OCI-LY7 (cell line): Measurements from ENCODE around the gene HS2ST1. TPM values are rescaled to one million over a fixed set of nuclear protein-coding genes. Genes with fewer than 3 reads are reported as not detected.
A peak's percentile ranks its signal among the peaks of the same experiment; 100 is the strongest.

Experiments
- BruUV-seq: library from RNA; stranded (reverse); fragments of 400-500 nt; replicated peaks from 2 replicates; lab custom pipeline; 2021; lab: Mats Ljungman, UMichigan
- CTCF ChIA-PET: fragments of 300-600 bp; sonication (Branson Sonifier 250); formaldehyde crosslinking; loops from one replicate; lab custom pipeline; 2022; ENCODE audit warnings: antibody characterized with exemption; ENCODE audit not compliant: unreplicated experiment; lab: Charles Lee
- POLR2A ChIA-PET: fragments of 300-600 bp; sonication (Branson Sonifier 250); formaldehyde crosslinking; loops from one replicate; lab custom pipeline; 2022; ENCODE audit warnings: antibody characterized with exemption; lab: Charles Lee
- DNase-seq: peaks from one replicate; pipeline ENCODE4 v3.0.0-alpha.2; 2015; ENCODE audit warnings: low spot score
- H2AFZ ChIP-seq: fragments of 200-600 bp; sonication (generic), shearing (Covaris generic); 2 replicates; pipeline ENCODE4 v1.6.1; 2014; ENCODE audit warnings: mild to moderate bottlenecking, antibody characterized with exemption, low read length, moderate library complexity
- H3K27ac ChIP-seq: fragments of 200-600 bp; sonication (generic); 2 replicates; pipeline ENCODE4 v1.5.1; 2014; ENCODE audit warnings: mixed run types, low read depth, mild to moderate bottlenecking, moderate library complexity, low read length, inconsistent platforms; ENCODE audit not compliant: poor library complexity, severe bottlenecking
- H3K36me3 ChIP-seq: fragments of 200-600 bp; sonication (generic); 2 replicates; pipeline ENCODE4 v1.6.1; 2014; ENCODE audit warnings: mild to moderate bottlenecking, antibody characterized with exemption, low read length, moderate library complexity, mixed read lengths; ENCODE audit not compliant: insufficient read depth
- H3K4me1 ChIP-seq: fragments of 200-600 bp; sonication (generic); 2 replicates; pipeline ENCODE4 v1.5.1; 2014; ENCODE audit warnings: mild to moderate bottlenecking, low read length; ENCODE audit not compliant: insufficient read depth, poor library complexity, severe bottlenecking
- H3K4me2 ChIP-seq: fragments of 200-600 bp; sonication (generic); 2 replicates; pipeline ENCODE4 v1.6.1; 2014; ENCODE audit warnings: mild to moderate bottlenecking, low read length
- H3K4me3 ChIP-seq: fragments of 200-600 bp; sonication (generic); 2 replicates; pipeline ENCODE4 v1.5.1; 2014; ENCODE audit warnings: mild to moderate bottlenecking, low read depth, low read length; ENCODE audit not compliant: poor library complexity, severe bottlenecking
- H3K79me2 ChIP-seq: fragments of 200-600 bp; sonication (generic); 2 replicates; pipeline ENCODE4 v1.6.1; 2016; ENCODE audit warnings: low read depth, mild to moderate bottlenecking, low read length, moderate library complexity, mixed read lengths; ENCODE audit not compliant: insufficient read depth
- H3K9me2 ChIP-seq: fragments of 200-600 bp; sonication (generic); 2 replicates; pipeline ENCODE4 v1.6.1; 2016; ENCODE audit warnings: mild to moderate bottlenecking, low read length, mixed read lengths; ENCODE audit not compliant: insufficient read depth
- H3K9me3 ChIP-seq: fragments of 200-600 bp; sonication (generic); 2 replicates; pipeline ENCODE4 v1.6.1; 2014; ENCODE audit warnings: mild to moderate bottlenecking, mixed run types, low read length, mixed read lengths
- H4K20me1 ChIP-seq: fragments of 200-600 bp; sonication (generic); 2 replicates; pipeline ENCODE4 v1.6.1; 2014; ENCODE audit warnings: mild to moderate bottlenecking, antibody characterized with exemption, low read length, moderate library complexity, mixed read lengths; ENCODE audit not compliant: insufficient read depth
- EZH2phosphoT487 ChIP-seq: fragments of 200-600 bp; sonication (generic); IDR thresholded peaks from 2 replicates; pipeline ENCODE4 v1.6.1; 2018; ENCODE audit warnings: low read depth, borderline replicate concordance, mild to moderate bottlenecking, mixed run types, antibody characterized with exemption, low read length, moderate library complexity, mixed read lengths
- intact Hi-C: fragments of 100-400 bp; cut with micrococcal nuclease; formaldehyde crosslinking; loops from one replicate; pipeline ENCODE4 v1.10.0; 2022; ENCODE audit not compliant: unreplicated experiment
- total RNA-seq, 2 experiments: library from RNA; depleted of rRNA in 1 of 2; stranded (reverse); fragments of >200 nt in 1 of 2; shearing (Covaris generic) in 1 of 2; gene quantifications; 2 replicates each; pipeline ENCODE4 v1.2.3, GENCODE V29; 2014 to 2022
- TF ChIP-seq, protein P1 (sequence below): fragments of 200-600 bp; sonication (generic); conservative IDR thresholded peaks from 2 replicates; pipeline ENCODE4 v1.5.1; 2014; ENCODE audit warnings: mild to moderate bottlenecking, antibody characterized with exemption, low read length, moderate library complexity, mixed read lengths

Gene HS2ST1
- total RNA-seq, 2 experiments from 2014 or later: 20.9 to 63.7 TPM

DNA sequence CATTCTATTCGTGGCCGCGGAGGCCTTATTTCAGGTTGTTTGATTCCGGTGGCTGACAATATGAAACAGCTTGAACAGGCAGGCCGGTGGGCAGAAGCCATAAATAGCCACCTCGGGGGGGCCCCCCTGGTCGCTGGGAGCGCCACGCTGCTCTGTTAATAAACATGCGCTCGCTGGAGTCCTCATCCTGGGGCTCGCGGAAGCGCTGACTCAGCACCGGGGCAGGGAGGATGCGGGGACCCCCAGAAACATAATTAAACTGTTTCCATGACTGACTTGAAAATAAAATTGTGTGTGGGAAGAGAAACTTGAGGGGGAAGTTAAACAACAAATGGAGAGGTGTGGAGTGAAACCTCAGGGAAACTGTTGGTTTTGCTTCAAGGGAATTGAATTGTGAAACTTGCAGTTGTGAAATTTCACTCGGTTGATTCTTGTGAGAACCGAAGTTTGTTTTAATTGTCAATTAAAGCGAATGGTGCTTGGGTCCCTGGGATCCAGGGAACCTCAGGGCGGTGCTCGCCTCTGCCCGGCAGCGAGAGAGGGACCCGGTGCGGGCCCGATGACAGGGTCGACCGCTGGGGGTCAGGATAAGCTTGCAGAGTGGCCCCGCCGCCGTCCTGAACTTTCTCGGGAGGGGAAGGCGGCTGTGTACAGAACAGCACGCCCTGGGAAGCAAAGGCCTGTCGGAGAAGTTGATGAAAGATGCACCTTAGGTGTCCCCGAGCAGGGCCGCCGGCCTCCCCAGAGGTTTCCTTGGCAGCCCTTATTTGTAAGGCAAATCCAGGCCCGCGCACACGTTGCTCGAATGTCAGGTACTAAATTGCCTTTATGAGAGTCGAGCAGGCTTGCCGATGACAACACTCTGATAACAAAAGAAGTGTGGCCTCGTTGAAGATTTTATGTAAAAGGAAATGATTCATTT is 237.3 kb downstream of the HS2ST1 start:
- H3K27ac ChIP-seq: no peak overlapping the region
- H3K4me1 ChIP-seq: peaks cover 19% of the 10 kb centered on the region
- POLR2A ChIA-PET: no interaction called here
- intact Hi-C loops: no loop called here
- no peaks in the 10 kb centered on the region for H3K9me2 ChIP-seq
- BruUV-seq: no TSS peak
- TF ChIP-seq EZH2phosphoT487: no peak
- TF ChIP-seq, protein P1, sequence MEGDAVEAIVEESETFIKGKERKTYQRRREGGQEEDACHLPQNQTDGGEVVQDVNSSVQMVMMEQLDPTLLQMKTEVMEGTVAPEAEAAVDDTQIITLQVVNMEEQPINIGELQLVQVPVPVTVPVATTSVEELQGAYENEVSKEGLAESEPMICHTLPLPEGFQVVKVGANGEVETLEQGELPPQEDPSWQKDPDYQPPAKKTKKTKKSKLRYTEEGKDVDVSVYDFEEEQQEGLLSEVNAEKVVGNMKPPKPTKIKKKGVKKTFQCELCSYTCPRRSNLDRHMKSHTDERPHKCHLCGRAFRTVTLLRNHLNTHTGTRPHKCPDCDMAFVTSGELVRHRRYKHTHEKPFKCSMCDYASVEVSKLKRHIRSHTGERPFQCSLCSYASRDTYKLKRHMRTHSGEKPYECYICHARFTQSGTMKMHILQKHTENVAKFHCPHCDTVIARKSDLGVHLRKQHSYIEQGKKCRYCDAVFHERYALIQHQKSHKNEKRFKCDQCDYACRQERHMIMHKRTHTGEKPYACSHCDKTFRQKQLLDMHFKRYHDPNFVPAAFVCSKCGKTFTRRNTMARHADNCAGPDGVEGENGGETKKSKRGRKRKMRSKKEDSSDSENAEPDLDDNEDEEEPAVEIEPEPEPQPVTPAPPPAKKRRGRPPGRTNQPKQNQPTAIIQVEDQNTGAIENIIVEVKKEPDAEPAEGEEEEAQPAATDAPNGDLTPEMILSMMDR: peak; percentile 70
- no peaks in the 10 kb centered on the region for H3K36me3 ChIP-seq
- no peaks in the 10 kb centered on the region for H3K79me2 ChIP-seq
- H3K9me3 ChIP-seq: no peaks in the 10 kb centered on the region
- peak overlapping the region; percentile 76 for H3K4me2 ChIP-seq
- H4K20me1 ChIP-seq: no peaks in the 10 kb centered on the region
- H2AFZ ChIP-seq: peak overlapping the region; percentile 81
- CTCF ChIA-PET: no interaction called here
- DNase-seq: peak; percentile 40
- peak overlapping the region; percentile 46 for H3K4me3 ChIP-seq

DNA sequence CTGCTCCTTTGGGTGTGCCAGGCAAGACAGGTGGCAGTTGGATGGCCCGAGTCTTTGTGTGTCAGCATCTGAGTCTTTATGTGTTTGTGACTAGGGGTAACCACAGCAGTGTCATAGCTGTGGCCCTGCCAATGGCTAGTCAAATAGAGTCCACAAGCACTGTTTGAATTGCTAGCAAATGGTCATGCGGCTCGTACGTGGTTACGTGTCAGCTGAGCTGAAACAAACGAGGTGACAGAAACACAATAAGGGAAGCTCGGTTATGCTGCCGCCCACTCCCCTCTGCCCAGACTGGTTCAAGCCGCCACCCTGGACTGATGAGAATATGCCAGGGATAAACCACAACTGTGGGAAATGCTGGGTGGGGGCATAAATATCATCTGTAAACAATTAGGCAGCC is 239.9 kb downstream of the HS2ST1 start:
- H3K4me2 ChIP-seq: no peak overlapping the region
- ChIA-PET CTCF (no interaction called here), POLR2A (interaction anchor here (1.3 kb wide), 1 partner anchor 11 kb away, joined by 3 read pairs; no protein-coding TSS in a partner anchor)
- H3K4me1 ChIP-seq: peaks cover 19% of the 10 kb centered on the region
- H3K36me3 ChIP-seq: no peaks in the 10 kb centered on the region
- no peak overlapping the region for H3K4me3 ChIP-seq
- H3K79me2 ChIP-seq: no peaks in the 10 kb centered on the region
- no peaks in the 10 kb centered on the region for H3K9me2 ChIP-seq
- H3K9me3 ChIP-seq: no peaks in the 10 kb centered on the region
- no TSS peak for BruUV-seq
- no peak overlapping the region for H2AFZ ChIP-seq
- TF ChIP-seq, protein P1: no peak
- no peak for TF ChIP-seq EZH2phosphoT487
- no peaks in the 10 kb centered on the region for H4K20me1 ChIP-seq
- intact Hi-C loops: no loop called here
- no peak for DNase-seq
- H3K27ac ChIP-seq: no peak overlapping the region

DNA sequence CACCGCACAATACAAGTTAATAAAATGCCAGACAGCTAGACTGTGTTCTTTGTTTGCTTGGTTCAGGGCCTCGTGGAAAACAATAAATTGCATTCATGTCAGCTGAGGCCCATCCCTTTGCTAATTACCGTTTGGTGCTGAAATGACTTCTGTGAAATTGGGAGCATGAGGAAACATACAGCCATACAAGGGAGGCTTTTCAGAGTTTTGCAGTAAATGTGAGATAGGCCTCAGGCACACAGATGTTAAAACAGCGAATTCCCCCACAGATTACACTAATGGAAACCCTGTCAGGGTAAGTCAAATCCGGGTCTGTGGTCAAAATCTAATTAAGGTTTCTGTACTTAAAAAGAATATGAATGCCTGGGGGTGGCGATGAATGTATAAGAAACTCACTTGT is 240.7 kb downstream of the HS2ST1 start:
- Histone ChIP-seq H2AFZ (no peak overlapping the region), H3K27ac (no peak overlapping the region), H3K9me3 (no peaks in the 10 kb centered on the region), H3K36me3 (no peaks in the 10 kb centered on the region), H3K79me2 (no peaks in the 10 kb centered on the region), H3K4me3 (no peak overlapping the region), H3K4me1 (peaks cover 19% of the 10 kb centered on the region), H3K4me2 (no peak overlapping the region), H3K9me2 (no peaks in the 10 kb centered on the region), H4K20me1 (no peaks in the 10 kb centered on the region)
- ChIA-PET POLR2A (interaction anchor here (0.6 kb wide), 1 partner anchor 21 kb away, joined by 3 read pairs; no protein-coding TSS in a partner anchor), CTCF (no interaction called here)
- intact Hi-C loops: no loop called here
- DNase-seq: no peak
- no TSS peak for BruUV-seq
- no peak for TF ChIP-seq EZH2phosphoT487
- TF ChIP-seq, protein P1: no peak
